NCI-H69 (cell line): ENCODE data around the gene ST6GALNAC5.

Source experiments
- DNase-seq: peaks from one replicate; lab custom pipeline; 2025; lab: John Stamatoyannopoulos, UW

ST6GALNAC5 gene

DNA sequence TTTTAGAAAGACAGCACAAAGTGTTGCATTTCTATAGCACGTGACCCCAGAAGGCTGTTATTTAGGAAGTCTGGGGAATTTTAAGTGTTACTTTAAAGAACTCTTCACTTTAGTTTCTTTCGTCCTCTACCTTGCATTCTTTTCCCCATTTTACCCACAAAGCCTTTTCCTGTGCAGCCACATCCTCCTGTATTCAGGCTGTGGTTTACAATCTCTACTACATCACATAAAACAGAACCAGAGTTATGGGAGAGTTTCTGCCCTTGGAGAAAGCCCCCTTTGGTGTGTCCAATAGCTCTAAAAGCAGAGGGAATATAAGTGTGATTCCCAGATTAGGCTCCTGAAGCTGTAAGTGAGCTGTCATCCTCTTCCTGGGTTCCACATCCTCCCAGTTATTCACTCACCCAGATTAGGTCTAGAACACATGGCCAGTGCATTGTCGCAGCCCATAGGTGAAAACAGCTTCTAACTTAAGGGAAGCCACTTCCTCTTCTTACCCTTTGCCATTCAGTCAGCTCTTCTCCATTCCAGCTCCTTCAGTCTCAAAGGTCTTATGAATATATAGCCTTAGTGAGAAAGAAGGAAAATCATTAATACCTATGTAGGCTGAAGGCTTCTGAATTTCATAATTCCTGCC, 180.8 kb downstream of the ST6GALNAC5 start:
- no peak for DNase-seq

DNA sequence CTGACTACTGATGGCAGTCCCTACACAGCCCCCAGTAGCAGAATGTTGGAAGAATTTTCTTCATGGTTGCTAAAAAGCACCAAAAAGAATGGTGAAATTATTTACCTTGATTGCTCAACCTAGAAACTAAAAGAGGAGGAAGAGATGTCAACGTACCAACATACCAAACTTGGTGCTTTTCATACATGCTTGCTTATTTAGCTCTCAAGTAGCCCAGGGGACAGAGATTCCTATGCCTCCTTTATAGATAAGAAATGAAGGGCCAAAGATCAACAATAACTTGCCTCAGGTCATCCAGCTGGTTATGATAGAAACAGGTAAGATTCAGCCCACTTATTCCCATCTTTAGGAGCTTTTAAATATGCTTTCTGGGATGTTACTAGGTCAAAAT, 181.3 kb downstream of the ST6GALNAC5 start:
- no peak for DNase-seq

DNA sequence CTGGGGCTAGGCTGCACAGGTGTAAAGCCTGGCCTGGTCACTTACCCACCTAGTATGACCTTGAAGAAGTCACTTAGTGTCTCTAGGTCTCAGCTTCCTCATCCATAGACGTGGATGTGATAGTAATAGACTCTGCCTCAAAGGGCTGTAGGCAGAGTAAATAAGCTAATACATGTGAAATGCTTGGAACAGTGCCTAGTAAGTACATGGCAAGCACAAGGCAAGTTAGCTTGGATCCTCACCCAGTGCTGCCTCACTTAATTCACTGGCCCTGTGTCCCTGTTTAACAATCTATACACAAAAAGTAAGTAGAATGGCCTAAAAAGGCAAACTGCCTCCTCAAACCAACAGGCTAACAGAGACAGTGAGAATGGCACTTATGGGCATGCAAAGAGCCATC, 184.1 kb downstream of the ST6GALNAC5 start:
- DNase-seq: no peak

DNA sequence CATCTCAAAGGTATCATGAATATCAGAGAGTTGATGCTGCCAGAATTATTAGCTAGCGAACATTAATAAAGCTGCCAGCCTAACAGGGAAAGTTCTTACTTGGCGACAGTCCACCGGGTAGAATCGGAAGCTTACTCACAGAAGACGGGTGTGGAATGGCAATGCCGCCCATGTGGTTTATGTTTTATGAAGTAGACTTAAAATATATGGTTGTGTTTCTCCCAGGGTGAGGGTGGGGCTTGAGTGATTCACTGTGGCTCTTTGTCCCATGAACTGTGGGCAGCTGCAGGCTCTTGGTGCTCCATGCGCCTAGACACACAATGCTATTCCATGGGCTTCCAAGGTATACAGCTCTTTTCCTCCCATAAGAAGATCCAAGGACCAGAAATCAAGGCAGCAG, 189.2 kb downstream of the ST6GALNAC5 start:
- DNase-seq: no peak

DNA sequence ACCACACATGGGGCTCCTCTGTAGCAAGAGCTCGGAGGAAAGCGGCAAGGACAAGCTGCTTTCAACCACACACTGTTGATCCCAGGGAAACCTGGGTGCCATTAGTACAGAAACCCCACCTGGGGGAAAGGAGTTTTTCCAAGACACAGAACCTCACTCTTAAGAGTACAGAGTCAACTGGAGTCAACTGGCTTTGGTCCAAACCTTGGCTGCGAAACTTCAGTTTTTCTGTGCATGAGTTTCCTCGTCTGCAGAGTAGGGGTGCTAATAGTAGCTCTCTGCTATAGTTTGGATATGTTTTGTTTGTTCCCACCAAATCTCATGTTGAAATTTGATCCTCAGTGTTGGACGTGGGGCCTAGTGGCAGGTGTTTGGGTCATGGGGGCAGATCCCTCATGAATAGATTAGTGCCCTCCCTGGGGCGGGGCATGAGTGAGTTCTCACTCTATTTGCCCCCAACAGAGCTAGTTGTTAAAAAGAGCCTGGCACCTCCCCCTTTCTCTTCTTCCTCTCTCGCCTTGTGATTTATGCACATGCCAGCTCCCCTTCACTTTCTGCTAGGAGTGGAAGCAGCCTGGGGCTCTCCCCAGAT, 190.8 kb downstream of the ST6GALNAC5 start:
- peak; percentile 87 for DNase-seq

DNA sequence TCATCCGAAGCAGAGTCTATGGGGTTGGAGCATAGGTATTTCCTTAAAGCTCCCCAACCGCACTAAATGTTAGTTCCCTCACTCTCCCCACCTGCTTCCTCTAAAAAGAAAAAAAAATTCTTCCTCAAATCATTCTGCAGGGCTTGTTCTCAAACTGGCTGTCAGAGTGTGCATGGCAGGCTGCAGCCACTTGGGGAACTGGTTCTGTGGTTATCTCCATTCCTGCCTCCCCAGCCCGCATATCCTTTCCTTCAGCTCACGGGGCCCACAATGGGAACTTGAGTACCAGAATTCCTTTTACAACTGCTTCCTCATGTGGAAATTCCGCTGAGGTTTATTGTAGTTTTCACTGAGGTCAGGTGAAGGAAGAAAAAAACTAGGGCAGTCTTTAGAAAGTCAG, 192.7 kb downstream of the ST6GALNAC5 start:
- no peak for DNase-seq

DNA sequence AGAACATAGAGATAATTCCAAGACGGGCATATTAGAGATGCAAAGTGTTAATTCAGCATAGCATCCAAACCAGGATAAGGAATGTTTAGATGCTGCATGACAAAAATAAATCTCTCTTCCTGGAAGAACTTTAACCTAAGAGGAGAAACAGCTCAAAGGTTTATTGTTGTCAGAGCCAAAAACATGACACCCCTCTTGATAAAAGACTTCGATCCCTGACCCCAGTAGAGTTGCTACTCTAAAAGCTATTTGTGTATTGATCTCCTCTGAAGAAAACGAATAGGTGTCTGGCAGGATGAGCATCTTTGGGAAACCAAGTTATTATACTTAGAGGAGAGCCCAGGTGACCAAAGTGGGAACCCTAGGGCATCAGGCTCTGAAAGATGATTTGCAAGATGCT, 193.9 kb downstream of the ST6GALNAC5 start:
- no peak for DNase-seq

DNA sequence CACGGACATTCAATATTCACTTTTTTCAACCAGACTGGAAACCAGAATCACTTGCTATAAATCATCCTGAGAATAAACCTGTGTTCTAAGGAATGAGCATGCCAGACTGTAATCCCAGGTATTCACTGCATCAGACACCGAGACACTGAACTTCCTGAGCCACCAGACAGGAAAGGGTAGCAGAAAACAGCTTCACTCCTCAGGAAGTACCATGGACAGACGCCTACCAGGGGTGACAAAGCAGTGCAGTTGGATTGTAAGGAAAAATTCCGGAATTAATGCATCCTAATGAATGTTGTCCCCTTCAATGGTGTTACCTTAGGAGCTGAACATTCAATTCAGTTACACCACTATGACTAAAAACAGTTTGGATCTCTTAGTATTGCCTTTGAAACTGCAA, 195.8 kb downstream of the ST6GALNAC5 start:
- DNase-seq: no peak

DNA sequence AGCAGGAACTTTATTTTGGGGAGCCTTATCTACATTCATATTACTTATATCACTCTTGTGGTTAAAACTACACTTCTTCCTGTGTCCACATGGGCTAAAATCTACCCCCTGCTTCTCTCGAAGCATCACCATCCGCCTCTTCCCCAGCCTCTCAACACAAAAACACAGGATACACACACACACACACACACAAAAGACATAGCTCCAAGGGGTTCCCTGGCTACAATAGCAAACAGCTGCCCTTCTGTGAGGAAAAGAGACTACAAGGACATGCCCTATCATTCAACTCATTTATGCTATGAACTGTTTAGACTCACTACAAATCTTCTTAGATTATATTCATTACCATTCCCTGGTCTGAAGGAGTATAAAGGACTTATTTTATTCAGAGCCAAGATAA, 197.0 kb downstream of the ST6GALNAC5 start:
- DNase-seq: peak; percentile 84

DNA sequence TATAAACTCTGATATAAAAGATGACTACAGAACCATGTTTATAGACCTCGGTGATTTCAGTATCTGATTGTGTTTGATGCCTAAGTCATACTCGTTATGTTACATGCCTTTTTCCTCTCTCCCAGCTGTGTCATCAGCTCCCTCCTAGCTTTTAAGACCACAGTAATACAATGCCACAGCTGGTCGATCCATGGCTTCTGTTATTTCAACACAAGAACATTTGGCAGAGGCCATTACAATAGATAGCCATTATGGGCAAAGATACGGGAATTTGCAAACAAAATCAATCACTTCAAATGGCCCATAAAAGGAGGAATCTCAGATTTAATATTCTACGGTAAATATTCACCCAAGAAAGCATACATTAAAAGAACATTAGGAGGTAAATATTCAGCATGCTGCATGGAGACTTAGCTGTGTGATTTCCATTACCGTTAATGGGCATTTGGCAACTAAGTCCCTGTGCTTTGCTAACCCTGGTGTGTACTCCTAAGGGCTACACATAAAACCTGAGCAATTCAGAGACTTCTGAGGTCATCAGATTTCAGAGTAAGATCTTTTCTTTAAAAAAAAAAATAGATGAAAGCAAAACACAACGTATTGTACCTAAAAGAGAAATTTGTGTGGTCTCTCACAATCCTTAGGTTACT, 198.5 kb downstream of the ST6GALNAC5 start:
- peak; percentile 96 for DNase-seq

DNA sequence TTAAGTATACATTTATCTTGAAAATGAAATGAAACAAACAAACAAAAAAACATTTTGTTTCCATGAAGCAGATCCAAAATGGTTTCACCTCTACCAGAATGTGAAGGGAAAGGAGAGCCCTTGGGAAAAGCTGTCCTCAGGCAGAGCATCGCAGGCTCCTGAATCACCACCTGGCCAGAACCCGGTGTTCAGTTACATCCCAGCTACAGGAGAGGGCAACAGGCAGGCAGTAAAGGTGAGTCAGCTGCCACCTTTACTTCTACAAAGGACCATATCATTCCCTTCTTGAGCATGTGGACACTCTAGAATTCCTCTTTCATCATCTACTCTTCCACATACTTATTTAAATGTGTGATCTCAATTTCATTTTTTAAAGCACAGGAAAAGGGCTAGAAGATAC, 200.7 kb downstream of the ST6GALNAC5 start:
- peak; percentile 87 for DNase-seq

DNA sequence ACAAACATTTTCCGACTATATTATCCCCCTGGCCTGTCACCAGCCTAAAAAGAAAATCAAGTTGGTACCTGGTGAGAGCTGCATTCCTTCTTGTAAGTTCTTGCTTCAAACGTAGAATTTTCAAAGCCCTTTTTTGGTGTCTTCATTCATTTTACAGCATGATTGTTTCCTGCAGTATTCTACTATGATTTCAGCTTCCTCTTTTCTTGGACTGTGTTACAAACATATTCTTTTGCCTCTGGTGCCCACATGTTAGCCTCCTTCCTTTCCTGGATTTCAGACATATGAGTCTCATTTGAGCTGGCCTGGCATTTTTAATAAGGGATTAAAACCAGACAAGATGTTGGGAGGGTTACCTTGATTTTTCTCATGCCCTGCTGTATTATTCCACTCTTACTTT, 209.5 kb downstream of the ST6GALNAC5 start:
- no peak for DNase-seq

DNA sequence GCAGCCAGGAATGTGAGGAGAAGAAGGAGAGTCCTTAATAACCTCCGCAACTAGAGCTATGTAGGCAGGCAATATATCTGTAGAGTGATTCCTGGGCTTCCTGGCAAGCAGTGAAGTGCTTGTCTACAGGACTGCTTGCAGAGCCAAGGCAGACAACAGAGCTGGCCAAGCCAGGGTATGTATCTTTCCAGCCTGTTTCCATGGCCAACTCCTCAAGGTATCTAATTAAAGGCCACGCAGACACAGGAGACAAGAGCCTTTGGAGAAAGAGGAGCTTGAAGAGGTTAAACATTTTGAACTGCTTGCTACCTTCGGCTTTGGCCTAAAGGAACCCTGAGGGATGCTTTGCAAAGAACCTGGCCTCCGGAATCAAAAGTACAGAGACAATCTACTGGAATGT, 214.6 kb downstream of the ST6GALNAC5 start:
- no peak for DNase-seq

DNA sequence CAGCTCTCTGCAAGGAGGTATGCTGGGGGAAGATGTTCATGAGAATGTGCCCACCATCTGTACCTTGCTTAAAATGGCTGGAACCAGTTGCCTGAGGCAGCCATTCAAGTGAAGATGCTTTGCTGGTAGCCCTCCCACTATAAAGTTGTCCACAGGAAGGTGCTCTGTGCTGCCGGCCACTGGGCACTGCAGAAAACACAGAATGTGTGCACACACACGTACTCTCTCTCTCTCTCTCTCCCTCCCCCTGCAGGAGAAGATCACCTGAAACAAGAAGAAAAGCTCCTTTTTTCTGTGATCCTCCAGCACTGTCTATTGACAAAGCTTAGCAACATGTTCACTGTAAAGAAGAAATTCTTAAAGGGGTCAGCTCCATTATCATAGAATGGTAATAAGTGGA, 217.2 kb downstream of the ST6GALNAC5 start:
- no peak for DNase-seq

DNA sequence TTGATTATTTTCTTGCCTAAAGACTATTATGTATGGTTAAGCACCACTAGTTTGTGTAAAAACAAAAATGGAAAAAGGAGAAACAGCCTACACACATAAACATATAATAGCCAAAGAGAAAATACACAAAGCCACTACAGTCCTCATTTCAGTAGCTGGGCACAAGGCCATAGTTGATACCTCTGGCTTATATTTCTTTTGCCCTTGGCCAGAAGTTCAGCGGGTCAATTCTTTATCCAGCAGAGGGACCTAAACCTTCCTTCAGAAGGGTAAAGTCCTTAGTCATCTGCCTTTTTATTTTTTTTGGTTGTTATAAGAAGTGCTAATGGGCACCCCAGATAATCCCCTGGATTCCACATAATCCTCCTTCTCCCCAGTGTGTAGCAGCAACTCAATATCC, 217.8 kb downstream of the ST6GALNAC5 start:
- DNase-seq: no peak

DNA sequence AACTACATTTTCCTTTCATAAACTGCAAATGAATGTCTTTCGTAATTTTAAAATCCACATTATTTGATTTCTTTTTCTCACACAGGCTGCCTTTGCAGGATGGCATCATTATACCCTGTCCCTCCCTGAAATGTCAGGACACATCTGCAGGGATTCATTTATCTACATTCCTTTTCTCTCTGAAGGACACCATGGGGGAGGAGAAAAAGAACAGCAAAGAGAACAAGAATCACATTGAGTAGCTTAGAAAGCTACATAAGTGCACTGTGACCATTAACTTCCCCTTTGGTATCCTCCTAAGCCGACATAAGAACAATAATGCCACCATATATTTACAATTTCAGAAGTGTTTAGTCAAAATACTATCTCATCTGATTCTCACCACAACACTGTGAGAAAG, 222.5 kb downstream of the ST6GALNAC5 start:
- no peak for DNase-seq

DNA sequence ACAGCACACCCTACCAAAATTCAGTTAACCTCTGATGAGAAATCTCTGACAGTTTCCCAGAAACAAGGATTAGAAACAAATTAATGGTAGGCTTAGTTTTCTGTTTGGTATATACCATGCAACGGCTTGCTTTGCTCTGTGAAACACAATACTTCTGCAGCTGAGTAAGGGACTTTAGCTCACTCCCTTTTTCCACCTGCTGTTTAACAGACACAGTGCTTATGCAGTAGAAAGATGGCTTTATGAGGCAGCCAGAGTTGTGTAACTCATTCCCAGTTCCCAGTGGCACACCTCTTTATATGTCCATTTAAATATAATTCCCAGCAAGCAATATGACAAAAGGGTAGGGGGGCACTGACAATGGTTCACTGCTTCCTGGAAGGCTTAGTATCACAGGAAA, 228.0 kb downstream of the ST6GALNAC5 start:
- peak; percentile 72 for DNase-seq

DNA sequence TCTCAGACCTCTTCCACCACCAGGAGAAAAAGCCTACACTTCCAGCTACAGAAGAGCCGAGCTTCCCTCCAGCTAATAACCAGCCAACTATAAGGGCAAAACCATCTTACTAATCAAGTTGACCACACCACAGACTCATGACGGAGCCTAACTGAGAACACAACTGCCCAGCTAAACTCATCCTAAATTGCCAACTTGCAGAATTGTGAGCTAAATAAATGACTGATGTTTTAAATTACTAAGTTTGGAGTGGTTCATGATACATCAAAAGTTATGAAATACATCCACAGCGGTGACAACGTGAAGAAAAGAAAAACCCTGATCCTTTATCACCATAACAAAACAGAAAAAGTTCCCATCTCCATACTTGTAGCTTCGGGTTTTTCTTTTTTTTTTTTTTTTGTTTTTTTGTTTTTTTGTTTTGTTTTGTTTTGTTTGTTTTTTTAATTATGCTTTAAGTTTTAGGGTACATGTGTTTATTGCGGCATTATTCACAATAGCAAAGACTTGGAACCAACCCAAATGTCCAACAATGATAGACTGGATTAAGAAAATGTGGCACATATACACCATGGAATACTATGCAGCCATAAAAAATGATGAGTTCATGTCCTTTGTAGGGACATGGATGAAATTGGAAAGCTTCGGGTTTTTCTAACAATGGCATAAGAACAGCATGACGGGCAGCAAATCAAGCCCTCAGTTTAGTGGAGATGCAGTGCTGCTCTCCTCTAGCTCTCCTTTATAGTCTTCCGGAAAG, 229.4 kb downstream of the ST6GALNAC5 start:
- DNase-seq: no peak

DNA sequence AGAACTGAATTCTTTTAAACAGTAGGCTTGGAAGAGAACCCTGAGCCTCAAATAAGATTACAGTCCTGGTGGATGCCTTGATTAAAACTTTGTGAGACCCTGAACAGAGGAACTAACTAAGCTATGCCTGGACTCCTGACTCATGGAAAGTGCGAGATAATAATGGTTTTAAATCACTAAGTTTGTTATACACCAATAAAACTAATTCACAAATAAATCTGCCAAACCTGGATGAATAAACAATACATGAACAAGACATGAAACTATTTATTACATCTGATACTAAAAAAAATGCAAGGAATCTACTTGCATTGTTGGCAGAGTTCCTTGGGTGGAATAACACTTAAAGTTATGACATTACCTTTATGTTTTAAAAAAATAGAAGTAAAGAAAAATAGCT, 233.6 kb downstream of the ST6GALNAC5 start:
- no peak for DNase-seq

DNA sequence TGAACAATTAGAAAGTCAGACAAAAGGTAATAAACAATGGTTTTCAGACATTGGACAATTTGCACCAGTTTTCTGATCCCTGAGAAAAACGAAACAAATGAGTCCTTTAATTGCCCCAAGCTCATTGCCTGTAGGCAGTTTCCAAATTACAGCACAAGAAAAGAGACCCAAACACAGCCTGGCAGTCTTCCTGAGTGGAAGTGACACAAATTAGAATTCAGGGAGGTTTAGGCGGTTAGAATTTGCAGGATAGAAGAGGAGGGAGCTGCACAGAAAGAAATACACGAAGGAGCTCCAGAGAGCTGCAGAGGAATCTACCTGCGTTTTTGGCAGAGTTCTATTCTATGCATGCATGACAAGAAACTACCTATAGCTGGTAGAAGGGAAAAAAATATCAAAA, 236.2 kb downstream of the ST6GALNAC5 start:
- DNase-seq: peak; percentile 3

DNA sequence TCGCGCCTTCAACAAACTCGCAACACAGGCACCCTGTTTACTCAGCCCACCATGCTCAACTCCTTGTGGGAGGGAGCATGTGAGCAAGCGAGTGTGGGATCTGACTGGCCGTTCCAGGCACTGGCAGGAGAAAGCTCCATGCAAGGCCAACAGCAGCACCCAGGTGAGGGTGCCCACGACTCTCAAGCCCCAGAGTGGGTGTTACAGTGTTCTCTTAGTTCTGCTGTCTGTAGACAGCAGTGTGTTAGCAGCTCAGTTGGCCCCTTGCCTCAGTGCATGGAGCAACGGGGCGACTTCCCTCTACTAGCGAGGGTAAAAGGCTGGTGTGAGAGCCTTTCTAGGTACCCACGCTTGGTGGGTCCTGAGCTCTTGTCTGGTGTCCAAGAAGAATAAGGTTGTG, 237.4 kb downstream of the ST6GALNAC5 start:
- DNase-seq: no peak
